ENCODE measurements around the gene TRA2A.
"Not testable (repeated sequence)": the region's sequence is repeated elsewhere in the genome, so short reads cannot be mapped to it uniquely, and the experiment has no call there.

The TRA2A gene

GRCh38 chr7:23531794-23532489, at the start of gene TRA2A:
Gene TRA2A (minus strand): TSS chr7:23531981. CDS start chr7:23531824, 157 bp downstream.
- peak; percentile 95 to 97 for DNase-seq

GRCh38 chr7:23570592-23571200, 38.9 kb upstream of the TRA2A start:
- peak; percentile 65 to 73 for DNase-seq

GRCh38 chr7:23558303-23558702, 26.5 kb upstream of the TRA2A start:
- no peak for DNase-seq

- DNase-seq = no peak
Observed at GRCh38 chr7:23547662-23548061, 15.9 kb upstream of the TRA2A start.

- peak; percentile 84 to 91 for DNase-seq
Observed at GRCh38 chr7:23546897-23547572, 15.3 kb upstream of the TRA2A start.

GRCh38 chr7:23545493-23545892, 13.7 kb upstream of the TRA2A start:
- no peak for DNase-seq

GRCh38 chr7:23544913-23545354, 13.2 kb upstream of the TRA2A start:
- no peak for DNase-seq

GRCh38 chr7:23542752-23543151, 11.0 kb upstream of the TRA2A start:
- no peak for DNase-seq

- peak in 1 of 2 donors; percentile 55 for DNase-seq
Observed at GRCh38 chr7:23539494-23539907, 7.7 kb upstream of the TRA2A start.

- DNase-seq = no peak
Observed at GRCh38 chr7:23538301-23538700, 6.5 kb upstream of the TRA2A start.

- no peak for DNase-seq
Observed at GRCh38 chr7:23533238-23533604, 1.4 kb upstream of the TRA2A start.

- no peak for DNase-seq
Observed at GRCh38 chr7:23532490-23533237, 883 bp upstream of the TRA2A start.

- DNase-seq = peak; percentile 45 to 65
Observed at GRCh38 chr7:23531050-23531793, 559 bp downstream of the TRA2A start.

- peak; percentile 59 to 74 for DNase-seq
Observed at GRCh38 chr7:23530405-23530804, 1.4 kb downstream of the TRA2A start.

GRCh38 chr7:23529262-23529859, 2.4 kb downstream of the TRA2A start:
- DNase-seq = no peak

- DNase-seq = not testable (repeated sequence)
Observed at GRCh38 chr7:23525611-23526010, 6.2 kb downstream of the TRA2A start.

GRCh38 chr7:23524473-23524872, 7.3 kb downstream of the TRA2A start:
- no peak for DNase-seq

GRCh38 chr7:23523486-23524075, 8.2 kb downstream of the TRA2A start:
- DNase-seq = no peak

GRCh38 chr7:23520582-23520981, 11.2 kb downstream of the TRA2A start:
- no peak for DNase-seq

GRCh38 chr7:23514755-23515154, 17.0 kb downstream of the TRA2A start:
- DNase-seq = no peak

- not testable (repeated sequence) for DNase-seq
Observed at GRCh38 chr7:23513746-23514145, 18.0 kb downstream of the TRA2A start.

- DNase-seq = no peak
Observed at GRCh38 chr7:23494009-23494408, 37.8 kb downstream of the TRA2A start.

Measured in CD4-positive, alpha-beta T cell treated with Interferon alpha-2 for 1 hour (primary cell).